ENCODE measurements around the gene CYP27B1. TPM values are rescaled to one million over a fixed set of nuclear protein-coding genes. Genes with fewer than 3 reads are reported as not detected.
"Not testable (repeated sequence)": the region's sequence is repeated elsewhere in the genome, so short reads cannot be mapped to it uniquely, and the experiment has no call there.

The CYP27B1 gene
- polyA plus RNA-seq, 1 donor, result 1.0 TPM

GRCh38 chr12:57720606-57721595 lies 46.0 kb downstream of the CYP27B1 start:
- DNase-seq, result no peak

GRCh38 chr12:57719777-57720605 lies 46.9 kb downstream of the CYP27B1 start:
- no peak for DNase-seq

GRCh38 chr12:57718641-57719528 lies 48.0 kb downstream of the CYP27B1 start:
- no peak for DNase-seq

- DNase-seq, result no peak
Observed at GRCh38 chr12:57717846-57718640, 48.8 kb downstream of the CYP27B1 start.

GRCh38 chr12:57717131-57717530 lies 49.7 kb downstream of the CYP27B1 start:
- DNase-seq, result no peak

GRCh38 chr12:57716305-57716704 lies 50.6 kb downstream of the CYP27B1 start:
- DNase-seq, result no peak

GRCh38 chr12:57715786-57716185 lies 51.1 kb downstream of the CYP27B1 start:
- DNase-seq, result no peak

GRCh38 chr12:57715036-57715748 lies 51.7 kb downstream of the CYP27B1 start:
- not testable (repeated sequence) for DNase-seq

- DNase-seq, result no peak
Observed at GRCh38 chr12:57713209-57713608, 53.7 kb downstream of the CYP27B1 start.

GRCh38 chr12:57712701-57713100 lies 54.2 kb downstream of the CYP27B1 start:
- no peak for DNase-seq

Other genes starting within 250 kb of the CYP27B1 start
- gene DDIT3, start 246.6 kb downstream of the CYP27B1 start, polyA plus RNA-seq (ENCODE audit: insufficient read length), result 9.2 TPM
- 46.2 TPM for gene MBD6, start 244.3 kb downstream of the CYP27B1 start, polyA plus RNA-seq (ENCODE audit: insufficient read length)
- 157 TPM for gene DCTN2, start 219.9 kb downstream of the CYP27B1 start, polyA plus RNA-seq (ENCODE audit: insufficient read length)
- not detected for gene KIF5A, start 217.0 kb downstream of the CYP27B1 start, polyA plus RNA-seq (ENCODE audit: insufficient read length)
- 12.1 TPM for gene PIP4K2C, start 175.9 kb downstream of the CYP27B1 start, polyA plus RNA-seq (ENCODE audit: insufficient read length)
- gene DTX3, start 162.3 kb downstream of the CYP27B1 start, polyA plus RNA-seq (ENCODE audit: insufficient read length), result 21.8 TPM
- 31.7 TPM for gene ARHGEF25, start 155.6 kb downstream of the CYP27B1 start, polyA plus RNA-seq (ENCODE audit: insufficient read length)
- 1.9 TPM for gene B4GALNT1, start 133.9 kb downstream of the CYP27B1 start, polyA plus RNA-seq (ENCODE audit: insufficient read length)
- 118 TPM for gene OS9, start 72.9 kb downstream of the CYP27B1 start, polyA plus RNA-seq (ENCODE audit: insufficient read length)
- 8.6 TPM for gene AGAP2, start 28.3 kb downstream of the CYP27B1 start, polyA plus RNA-seq (ENCODE audit: insufficient read length)
- 45.5 TPM for gene TSPAN31, start 22.0 kb downstream of the CYP27B1 start, polyA plus RNA-seq (ENCODE audit: insufficient read length)
- gene CDK4, start 14.8 kb downstream of the CYP27B1 start, polyA plus RNA-seq (ENCODE audit: insufficient read length), result 133 TPM
- 9.6 TPM for gene MARCHF9, start 12.0 kb downstream of the CYP27B1 start, polyA plus RNA-seq (ENCODE audit: insufficient read length)
- gene METTL1, start 5.0 kb upstream of the CYP27B1 start, polyA plus RNA-seq (ENCODE audit: insufficient read length), result 22.1 TPM
- gene EEF1AKMT3, start 5.5 kb upstream of the CYP27B1 start, polyA plus RNA-seq (ENCODE audit: insufficient read length), result 6.0 TPM
- 31.9 TPM for gene TSFM, start 15.7 kb upstream of the CYP27B1 start, polyA plus RNA-seq (ENCODE audit: insufficient read length)
- 18.5 TPM for gene AVIL, start 51.7 kb upstream of the CYP27B1 start, polyA plus RNA-seq (ENCODE audit: insufficient read length)
- gene CTDSP2, start 79.7 kb upstream of the CYP27B1 start, polyA plus RNA-seq (ENCODE audit: insufficient read length), result 200 TPM
- 10.4 TPM for gene ATP23, start 174.5 kb upstream of the CYP27B1 start, polyA plus RNA-seq (ENCODE audit: insufficient read length)

Data from hindlimb muscle (tissue), 1 donor.